22Rv1 (cell line): Measurements from ENCODE around the gene TMEM170B.

Experiments
- H3K27ac ChIP-seq: fragments of 450-650 bp; 2 replicates; pipeline ENCODE4 v1.5.1; 2017
- ZFX ChIP-seq: fragments of 450-650 bp; IDR thresholded peaks from 2 replicates; pipeline ENCODE4 v1.6.1; 2017; ENCODE audit warnings: antibody characterized with exemption, borderline replicate concordance
- TF ChIP-seq, protein P1 (sequence below): fragments of 450-650 bp; IDR thresholded peaks from 2 replicates; pipeline ENCODE4 v1.5.1; 2017; ENCODE audit warnings: mild to moderate bottlenecking

The TMEM170B gene

DNA sequence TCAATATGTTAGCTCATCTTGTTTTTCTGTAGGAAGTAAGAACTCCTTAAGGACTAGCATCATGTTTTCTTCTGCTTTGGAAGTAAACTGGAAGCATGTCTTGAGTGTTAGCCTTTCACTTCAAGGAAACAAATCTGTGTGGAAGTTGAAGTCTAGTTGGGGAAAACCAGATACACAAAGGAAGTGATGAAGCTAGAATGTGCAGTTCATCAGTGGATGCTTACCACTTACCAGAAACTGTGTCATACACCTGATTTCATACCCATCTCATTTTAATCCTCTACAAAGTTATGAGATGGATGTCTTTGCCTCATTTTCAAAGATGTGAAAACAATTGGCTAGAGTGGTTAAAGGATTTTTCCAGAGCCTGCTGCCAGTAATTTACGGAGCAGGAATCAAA lies 75.8 kb downstream of the TMEM170B start:
- H3K27ac ChIP-seq: no peak overlapping the region
- no peak for TF ChIP-seq ZFX
- TF ChIP-seq, protein P1, sequence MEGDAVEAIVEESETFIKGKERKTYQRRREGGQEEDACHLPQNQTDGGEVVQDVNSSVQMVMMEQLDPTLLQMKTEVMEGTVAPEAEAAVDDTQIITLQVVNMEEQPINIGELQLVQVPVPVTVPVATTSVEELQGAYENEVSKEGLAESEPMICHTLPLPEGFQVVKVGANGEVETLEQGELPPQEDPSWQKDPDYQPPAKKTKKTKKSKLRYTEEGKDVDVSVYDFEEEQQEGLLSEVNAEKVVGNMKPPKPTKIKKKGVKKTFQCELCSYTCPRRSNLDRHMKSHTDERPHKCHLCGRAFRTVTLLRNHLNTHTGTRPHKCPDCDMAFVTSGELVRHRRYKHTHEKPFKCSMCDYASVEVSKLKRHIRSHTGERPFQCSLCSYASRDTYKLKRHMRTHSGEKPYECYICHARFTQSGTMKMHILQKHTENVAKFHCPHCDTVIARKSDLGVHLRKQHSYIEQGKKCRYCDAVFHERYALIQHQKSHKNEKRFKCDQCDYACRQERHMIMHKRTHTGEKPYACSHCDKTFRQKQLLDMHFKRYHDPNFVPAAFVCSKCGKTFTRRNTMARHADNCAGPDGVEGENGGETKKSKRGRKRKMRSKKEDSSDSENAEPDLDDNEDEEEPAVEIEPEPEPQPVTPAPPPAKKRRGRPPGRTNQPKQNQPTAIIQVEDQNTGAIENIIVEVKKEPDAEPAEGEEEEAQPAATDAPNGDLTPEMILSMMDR: no peak

DNA sequence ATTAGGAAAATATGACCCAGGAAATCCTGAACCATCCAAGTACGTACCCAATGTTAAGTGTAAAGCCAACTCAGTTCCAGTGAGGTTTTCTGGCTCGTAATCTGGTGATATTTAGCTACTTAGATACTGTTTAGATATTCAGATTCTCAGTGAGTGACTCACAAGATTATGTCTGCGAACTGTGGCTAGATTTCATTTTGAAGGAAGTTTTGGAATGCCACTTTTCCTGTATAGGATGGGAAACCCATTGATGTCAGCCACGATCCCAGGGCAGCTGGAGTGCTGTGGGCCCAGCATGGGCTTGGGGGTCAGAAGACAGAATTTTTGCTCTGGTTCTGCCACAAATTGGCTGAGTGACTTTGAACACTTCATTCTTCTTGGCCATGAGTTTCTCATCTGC lies 76.3 kb downstream of the TMEM170B start:
- TF ChIP-seq, protein P1: no peak
- no peak for TF ChIP-seq ZFX
- H3K27ac ChIP-seq: no peak overlapping the region

DNA sequence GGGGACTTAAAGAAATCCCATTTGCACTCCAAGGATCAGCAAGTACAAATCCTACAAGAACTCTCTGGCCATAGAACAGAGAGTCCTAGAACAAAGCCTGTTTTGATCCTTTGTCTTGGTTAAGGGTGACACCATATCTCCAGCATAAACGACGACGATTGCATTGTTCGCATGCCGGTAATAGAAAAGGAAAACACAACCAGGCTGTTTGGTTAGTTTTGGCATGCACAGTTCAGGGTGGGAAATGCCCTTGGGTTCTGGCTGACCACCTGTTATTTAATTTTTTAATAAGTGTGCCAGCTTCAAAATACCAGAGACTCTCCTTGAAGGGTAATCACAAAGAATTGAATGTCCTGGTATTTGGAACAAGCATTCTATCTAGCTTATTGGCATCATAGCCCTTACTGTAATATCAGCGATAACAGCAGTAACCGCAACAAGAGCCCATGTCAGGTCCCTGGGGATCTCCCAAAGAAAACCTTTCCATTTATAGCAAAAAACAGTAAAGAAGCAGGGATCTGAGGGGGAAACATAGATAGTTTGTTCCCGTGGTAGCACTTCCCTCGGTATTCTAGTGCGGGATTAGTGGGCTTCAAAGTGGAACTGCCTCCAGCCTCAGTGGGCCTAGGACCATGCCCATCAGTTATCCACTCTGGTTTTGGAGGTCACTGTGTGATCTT lies 77.1 kb downstream of the TMEM170B start:
- no peak overlapping the region for H3K27ac ChIP-seq
- no peak for TF ChIP-seq ZFX
- TF ChIP-seq, protein P1: no peak

DNA sequence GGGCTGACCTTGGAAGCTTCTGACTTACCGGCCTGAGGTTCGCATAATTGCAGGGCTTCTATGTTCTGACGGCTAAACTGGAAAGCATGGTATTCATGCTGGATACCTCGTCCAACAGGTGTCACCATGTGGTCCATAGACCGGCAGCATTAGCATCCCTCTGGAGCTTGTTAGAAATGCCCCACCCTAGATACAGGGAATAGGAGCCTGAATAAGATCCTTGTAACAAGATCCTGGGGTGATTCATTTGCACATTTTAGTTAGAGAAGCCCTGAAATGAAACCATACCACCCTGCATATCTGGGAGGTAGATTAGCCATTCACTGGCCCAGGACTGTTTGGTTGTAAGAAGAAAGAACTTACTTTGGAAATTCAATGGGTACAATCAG lies 77.7 kb downstream of the TMEM170B start:
- no peak overlapping the region for H3K27ac ChIP-seq
- TF ChIP-seq, protein P1: no peak
- no peak for TF ChIP-seq ZFX

GRCh38 chr6:11616200-11616611 lies 78.7 kb downstream of the TMEM170B start:
- TF ChIP-seq, protein P1: no peak
- no peak for TF ChIP-seq ZFX
- H3K27ac ChIP-seq: no peak overlapping the region

- no peak overlapping the region for H3K27ac ChIP-seq
- TF ChIP-seq ZFX: no peak
- TF ChIP-seq, protein P1: peak; percentile 36
Observed at GRCh38 chr6:11618533-11618932, 81.0 kb downstream of the TMEM170B start.

- TF ChIP-seq, protein P1: no peak
- no peak for TF ChIP-seq ZFX
- H3K27ac ChIP-seq: no peak overlapping the region
Observed at GRCh38 chr6:11621119-11621518, 83.6 kb downstream of the TMEM170B start.
